ENCODE results near the gene IFNGR2.

- no peak for TF ChIP-seq EZH2 (IDR thresholded peaks at IDR 0.05; ENCODE audit: borderline replicate concordance, low read length)
- TF ChIP-seq CTCF (conservative IDR thresholded peaks at IDR 0.05 in 1 of 2, IDR thresholded peaks at IDR 0.05 in 1 of 2; ENCODE audit: extremely low read depth in 1 of 2, insufficient read depth in 1 of 2, low read depth in 1 of 2, low read length in 2 of 2), result no peak
Observed at GRCh38 chr21:33392284-33392985, 10.8 kb upstream of the IFNGR2 start.
